NCI-H128 (cell line): ENCODE measurements around the gene SFTA2.
"Not testable (repeated sequence)": the region's sequence is repeated elsewhere in the genome, so short reads cannot be mapped to it uniquely, and the experiment has no call there.

ENCODE experiments used
- DNase-seq: peaks from one replicate; lab custom pipeline; 2025; ENCODE audit not compliant: unreplicated experiment; lab: John Stamatoyannopoulos, UW

SFTA2 gene

DNA sequence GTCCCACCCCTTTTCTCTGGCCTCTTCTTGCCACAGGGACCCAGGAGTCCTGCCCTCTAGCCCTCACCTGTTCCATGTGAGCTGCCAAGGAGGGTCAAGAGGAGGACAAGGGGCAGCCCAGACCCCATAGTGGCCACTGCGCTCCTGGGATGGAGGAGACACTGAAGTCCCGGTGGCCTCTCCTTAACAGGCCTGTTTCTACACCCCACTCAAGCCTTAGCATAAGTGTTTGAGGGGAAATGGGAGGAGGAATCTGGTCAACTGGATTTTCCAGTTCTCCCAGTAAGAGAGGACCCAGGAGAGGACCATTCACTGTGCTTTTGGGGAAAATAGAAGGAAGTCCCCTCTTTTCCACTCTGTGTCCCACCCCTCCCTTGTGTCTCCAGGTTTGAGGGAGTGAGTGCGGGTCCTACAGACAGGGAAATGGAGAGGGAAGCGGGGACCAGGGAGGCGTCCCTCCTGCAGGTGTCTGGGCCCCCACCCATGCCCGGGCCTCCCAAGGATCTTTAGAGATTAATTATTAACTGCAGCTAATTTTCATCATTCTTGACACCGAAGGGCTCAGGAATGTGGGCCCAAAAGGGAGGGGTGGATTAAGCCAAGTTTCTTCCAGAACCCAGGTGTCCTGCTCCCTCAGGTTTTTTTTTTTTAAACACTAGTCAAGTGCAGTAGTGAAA, at the start of gene SFTA2:
Gene SFTA2, minus strand, starts transcription at position 202 of the 677 bp plus-strand sequence. Its CDS starts 74 bp downstream, at position 128.
- no peak for DNase-seq

DNA sequence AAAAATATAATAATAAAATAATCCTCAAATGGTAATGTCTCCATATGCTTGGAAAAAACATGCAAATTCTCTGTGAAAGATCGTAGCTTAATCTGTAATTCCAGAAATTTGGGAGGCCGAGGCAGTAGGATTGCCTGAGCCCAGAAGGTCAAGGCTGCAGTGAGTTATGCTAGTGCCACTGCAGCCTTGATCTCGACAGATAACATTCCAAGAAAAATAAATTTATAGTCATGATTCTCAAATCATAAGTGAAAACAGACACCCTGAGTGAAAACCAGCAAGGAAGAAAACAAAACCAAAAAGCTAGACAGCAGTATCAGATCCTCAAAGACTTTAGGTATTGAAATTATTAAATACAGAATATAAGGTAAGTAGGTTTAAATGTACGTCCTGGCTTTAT, 47.7 kb upstream of the SFTA2 start:
- DNase-seq = no peak

DNA sequence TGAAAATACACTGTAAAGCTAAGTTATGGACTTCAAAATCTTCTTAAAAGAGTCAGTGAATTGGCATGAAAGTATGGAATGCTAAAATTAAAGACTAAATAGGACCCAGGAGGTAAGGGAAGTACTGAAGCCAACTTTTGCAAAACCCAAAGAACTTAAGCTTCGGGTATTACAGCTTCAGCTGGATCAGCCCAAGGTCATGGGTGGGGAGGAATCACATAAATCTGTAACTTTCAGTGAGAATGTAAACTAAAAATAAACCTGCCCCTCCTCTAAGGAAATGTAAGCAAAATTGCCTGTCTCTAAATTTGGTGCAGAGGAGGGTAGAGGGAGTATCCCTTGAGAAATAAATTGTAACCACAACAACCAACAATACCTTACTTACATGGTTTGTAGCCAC, 47.2 kb upstream of the SFTA2 start:
- no peak for DNase-seq

DNA sequence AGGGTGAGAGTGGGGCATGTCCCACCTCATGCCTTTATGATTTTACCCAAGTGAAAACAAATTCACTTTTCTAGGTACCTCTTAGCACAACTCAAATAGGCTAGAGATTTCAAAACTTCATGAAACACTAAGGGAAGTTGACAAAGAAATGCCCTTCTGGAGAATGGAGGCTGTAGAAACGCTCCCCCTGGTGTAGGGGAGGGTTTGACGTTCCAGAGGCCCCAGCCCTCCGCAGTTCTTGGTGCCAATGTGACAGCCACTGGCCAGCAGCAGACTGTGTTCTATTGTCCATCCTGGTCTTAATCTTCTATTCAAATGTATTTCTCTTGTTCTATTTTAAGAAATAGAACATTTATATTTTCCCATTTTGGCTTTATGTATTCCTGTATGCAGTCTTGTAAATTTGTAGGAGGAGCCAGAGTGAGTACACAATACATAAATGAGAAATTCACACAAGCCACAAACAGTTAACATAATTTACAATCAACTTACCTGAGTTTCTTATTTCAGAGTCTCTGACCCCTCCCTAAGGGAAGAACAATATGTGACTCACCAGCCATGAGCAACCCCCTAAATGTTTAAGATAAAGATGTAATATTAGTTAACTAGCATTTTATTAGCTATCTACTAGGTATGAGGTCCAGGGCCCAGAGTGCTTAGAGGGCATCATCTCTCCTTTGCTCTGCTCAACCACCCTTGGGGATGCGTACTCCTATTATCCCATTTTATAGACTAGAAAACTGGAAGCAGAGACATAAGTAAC, 42.7 kb upstream of the SFTA2 start:
- no peak for DNase-seq

DNA sequence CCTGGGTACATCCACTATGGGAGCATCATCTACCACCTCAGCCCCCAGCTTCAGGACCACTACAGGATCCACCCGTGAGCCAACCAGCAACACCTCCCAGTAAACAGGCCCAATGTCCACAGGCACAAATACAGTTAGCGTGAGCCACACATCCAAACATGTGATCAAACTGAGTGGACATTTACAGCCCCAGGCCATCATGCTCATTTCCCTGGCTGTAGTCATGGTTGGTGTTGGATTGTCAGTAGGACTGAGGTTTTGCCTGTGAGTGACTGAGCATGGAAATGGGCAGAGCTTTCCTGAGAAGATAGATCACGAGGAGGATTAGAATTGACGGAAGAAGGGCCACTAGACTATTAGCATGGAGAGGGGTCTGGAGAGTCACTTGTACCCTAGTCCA, 40.8 kb upstream of the SFTA2 start:
- DNase-seq = no peak

DNA sequence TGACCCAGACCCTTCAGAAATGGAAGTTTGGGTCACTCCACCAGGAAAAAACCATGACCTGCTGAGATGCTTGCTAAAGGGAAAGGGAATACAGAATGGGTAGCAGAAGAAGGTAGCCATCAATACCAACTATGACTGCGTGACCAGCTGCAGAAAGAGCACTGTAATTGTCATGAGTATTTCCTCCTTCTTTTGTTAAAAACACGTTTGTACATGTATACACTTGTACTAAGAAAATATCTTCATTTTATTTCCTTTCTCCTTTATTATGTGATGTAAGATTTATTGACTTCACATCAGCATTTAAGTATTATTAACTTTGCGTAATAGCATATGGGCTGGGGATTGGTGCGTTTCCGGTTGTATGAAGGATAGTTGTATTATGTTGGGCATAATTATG, 39.0 kb upstream of the SFTA2 start:
- DNase-seq = no peak

DNA sequence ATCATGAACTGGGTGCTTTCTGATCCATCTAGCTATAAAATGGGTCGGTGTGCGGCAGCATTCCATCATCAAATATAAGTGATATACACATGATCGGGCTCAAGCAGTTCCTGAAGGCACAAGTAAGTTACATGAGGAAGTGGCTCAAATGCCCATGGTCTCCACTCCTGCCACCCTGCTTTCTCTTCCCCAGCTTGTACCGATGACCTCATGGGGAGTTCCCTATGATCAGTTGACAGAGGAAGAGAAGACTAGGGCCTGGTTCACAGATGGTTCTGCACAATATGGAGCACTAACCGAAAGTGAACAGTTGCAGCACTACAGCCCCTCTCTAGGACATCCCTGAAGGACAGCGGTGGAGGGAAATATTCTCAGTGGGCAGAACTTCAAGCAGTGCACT, 37.2 kb upstream of the SFTA2 start:
- not testable (repeated sequence) for DNase-seq

DNA sequence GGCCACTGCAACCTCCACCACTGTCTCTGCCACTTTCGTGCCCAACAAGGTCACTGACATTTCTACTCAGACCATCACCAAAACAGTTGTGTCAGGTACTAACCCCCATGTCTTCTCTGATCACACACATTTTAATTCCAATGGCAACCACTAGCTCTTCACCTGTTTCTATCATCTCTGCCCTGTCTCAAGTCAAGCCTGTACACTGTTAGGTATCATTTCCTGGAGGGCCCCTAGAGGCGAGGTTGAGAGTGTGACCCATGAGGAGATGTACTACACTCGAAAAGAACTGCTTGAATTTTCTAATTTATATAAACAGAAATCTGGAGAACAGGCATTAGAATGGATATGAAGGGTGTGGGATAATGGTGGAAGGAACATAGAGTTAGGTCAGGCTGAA, 34.2 kb upstream of the SFTA2 start:
- DNase-seq = no peak

DNA sequence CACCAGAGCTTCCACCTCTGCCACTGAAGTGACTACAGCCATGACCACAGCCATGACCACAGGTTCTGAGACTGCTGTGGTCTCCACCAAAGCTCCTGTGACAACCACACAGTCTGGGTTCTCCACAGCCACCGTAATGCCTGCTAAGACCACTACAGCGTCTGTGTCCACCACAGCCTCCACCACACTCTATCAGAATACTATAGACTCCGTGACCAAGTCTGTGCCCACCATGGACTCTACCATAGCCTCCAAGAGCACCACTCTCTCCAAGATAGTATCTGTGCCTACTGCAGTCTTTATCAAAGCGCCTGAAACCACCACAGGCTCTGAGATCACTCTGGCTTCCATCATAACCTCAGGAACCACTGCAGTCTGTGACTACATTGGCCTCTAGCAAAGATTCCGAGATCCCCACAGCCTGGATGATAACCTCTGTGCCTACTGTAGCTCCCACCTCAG, 33.2 kb upstream of the SFTA2 start:
- no peak for DNase-seq

DNA sequence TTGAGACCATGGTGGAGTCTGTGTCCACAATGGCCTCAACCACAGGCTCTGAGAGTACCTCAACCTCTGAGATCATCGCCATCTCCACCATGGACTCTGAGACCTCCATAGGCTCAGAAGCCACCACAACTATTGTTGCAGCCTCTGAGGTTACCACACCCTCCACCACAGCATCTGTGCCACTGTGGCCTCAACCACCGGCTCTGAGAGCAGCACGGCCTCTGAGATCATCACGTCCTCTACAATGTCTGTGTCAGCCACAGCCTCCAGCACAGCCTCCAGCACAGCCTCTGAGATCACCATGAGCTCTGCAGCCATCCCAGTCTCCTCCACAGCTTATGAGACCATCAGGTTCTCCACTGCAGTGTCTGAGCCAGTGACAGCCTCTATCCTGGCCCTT, 32.1 kb upstream of the SFTA2 start:
- no peak for DNase-seq

DNA sequence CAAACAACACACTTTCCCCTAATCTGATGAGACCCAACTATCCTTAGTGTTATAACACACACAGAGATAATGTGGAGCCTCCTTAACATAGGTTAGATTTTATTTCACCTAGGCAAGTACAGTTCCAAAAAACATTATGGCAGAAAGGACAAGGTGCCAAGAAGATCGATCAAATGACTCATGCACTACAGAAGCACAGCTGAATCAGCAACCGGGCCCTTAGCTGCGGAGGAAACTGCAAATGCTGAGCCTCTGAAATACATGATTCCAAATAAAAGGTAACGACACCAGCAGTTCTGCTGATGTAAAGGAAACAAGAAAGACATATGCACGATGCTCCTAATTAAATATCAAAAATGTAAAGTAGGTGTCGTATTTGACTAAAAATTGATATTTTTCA, 31.7 kb upstream of the SFTA2 start:
- DNase-seq = no peak

DNA sequence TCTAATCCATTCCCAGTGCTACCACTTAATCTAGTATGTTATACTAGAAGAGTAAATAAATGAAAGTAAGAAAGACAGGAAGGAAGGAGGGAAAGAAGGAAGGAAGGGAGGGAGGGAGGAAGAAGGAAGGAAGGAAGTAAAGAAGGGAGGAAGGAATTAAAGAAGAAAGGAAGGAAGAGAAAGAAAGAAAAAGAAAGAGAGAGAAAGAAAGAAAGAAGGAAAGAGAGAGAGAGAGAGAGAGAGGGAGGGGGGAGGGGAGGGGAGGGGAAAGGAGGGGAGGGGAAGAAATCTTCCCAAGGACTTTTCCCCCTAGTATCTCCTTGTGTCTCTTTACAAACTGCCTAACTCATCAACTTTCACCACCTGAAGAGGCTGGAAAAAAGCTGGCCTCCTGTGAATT, 30.7 kb upstream of the SFTA2 start:
- DNase-seq = no peak

DNA sequence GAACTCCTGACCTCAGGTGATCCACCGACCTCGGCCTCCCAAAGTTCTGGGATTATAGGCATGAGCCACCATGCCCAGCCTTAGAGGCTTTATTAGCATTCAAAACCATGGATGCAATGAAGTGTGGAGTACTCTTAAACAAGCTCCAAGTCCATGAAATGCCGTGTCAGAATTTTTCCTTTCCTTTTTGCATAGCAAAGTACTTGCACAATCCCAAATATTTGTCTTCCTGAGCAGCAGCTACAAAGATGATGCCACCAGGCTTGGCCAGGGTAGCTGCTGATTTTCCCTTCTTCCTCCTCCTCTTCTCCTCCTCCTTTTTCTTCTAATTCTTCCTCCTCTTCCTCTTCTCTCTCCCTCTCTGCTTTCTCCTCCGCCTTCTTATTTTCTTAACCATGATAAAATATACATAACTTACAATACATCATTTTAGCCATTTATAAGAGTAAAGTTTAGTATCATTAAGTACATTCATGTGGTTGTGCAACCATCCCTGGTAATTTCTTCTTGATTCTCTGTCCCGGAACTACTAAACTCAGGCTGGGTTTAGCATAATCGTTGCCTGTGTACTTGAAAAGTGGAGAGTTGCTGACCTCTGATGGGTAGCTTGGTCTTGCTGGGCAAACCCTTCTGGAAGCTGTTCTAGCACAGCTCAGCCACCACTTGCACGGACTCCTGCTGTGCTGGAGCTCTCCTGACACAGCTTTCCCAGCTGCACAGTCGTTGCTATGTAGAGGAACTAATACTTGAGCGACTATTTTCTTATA, 29.1 kb upstream of the SFTA2 start:
- DNase-seq = no peak

DNA sequence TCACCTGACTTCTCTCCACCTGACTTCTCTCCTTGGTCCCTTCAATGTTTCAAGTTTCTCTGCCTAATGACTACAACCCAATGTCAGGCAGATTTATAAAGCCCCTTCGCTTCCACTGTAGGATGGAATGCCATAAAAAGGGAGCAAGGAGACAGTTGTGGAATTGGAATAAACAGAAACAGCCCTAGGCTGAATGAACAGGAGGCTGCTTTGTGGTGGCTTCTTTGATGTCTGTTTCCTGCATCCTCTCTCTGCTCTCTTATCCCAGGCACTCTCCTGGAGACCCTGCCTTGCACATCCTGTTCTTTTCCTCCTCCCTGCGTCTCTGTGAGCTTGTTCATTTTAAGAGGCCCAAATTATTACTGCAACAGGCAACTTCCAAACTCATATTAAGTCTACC, 25.7 kb upstream of the SFTA2 start:
- DNase-seq = no peak

DNA sequence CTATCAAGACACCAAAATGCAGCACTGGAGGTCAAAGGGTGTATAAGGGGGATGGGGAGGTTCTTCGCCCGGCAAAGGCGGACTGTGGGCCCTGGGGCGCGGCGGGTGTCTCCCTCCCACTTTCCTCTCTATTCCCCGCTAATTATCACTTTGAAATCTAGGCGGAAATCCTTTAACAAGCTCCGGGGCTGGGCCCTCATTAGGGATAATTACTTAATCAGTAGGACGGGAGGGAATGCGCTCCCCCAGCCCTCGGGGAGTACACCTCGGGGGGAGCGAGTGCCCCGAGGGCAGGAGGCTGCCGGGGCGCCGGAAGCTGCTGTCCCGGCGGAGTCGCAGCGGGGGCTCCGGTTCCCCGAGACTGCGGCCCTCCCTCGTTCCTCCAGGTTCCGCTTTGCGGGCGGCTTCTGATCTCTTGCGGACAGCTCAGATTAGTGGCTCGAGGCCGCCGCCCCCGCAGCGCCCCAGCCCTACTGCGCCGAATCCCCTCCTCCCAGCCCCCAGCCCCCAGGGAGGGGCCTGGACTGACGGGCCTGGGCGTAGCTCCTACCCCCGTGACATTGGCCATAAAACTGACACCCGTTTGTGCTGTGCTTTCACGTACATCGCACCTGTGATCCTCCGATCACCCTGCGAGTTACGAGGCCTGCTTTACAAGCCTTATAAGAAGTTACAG, 23.5 kb upstream of the SFTA2 start:
- DNase-seq = no peak

DNA sequence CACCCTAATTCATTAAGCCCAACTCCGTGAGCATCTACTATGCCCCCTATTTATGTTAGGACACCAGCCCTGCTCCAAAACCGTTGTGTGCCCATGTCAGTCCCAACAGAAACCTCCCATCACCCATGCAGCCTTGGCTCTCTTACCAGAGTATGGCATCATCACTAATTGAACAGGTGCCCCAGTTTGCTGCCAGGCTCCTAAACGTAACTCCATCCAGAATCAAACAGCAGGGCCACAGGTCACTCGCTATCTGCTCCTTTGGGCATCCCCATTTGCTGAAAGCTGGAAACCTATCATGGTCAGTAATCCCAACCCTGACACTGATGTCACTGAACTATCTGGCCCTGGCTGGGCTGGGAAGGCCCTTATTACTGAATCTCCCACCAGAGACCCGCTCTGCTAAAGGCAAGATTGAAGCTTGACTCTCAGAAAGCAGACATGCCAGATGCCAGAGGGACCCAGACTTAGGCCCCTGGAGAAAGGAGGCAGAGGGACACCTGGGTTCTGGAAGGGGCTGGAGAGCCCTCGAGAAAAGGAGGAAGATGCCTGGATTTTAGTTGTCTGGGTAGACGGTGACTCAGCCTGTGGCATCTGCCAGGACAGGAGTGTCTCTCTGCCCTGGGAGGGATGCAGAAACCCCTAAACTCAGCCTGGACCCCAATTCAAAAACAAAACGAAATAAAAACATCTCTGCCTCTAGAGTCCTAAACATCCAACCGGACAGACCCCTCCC, 22.8 kb upstream of the SFTA2 start:
- DNase-seq = no peak

DNA sequence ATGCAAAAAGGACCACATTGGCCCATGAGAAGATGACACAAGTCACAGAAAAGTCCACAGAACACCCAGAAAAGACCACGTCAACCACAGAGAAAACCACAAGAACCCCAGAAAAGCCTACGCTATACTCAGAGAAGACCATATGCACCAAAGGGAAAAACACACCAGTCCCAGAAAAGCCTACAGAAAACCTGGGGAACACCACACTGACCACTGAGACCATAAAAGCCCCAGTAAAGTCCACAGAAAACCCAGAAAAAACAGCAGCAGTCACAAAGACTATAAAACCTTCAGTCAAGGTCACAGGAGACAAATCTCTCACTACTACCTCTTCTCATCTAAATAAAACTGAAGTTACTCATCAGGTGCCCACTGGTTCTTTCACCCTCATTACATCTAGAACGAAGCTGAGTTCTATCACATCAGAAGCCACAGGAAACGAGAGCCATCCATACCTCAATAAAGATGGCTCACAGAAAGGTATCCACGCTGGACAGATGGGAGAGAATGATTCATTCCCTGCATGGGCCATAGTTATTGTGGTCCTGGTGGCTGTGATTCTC, 20.0 kb upstream of the SFTA2 start:
- no peak for DNase-seq

DNA sequence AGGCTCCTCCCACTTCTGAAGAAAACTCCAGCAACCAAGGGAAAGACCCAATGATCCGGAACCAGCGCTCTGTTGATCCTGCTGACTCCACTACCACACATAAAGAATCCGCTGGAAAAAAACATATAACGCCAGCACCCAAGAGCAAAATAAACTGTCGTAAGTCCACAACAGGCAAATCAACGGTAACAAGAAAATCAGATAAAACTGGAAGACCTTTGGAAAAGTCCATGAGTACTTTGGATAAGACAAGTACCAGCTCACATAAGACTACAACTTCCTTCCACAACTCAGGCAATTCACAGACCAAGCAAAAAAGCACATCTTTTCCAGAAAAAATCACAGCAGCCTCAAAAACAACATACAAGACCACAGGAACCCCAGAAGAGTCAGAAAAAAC, 16.8 kb upstream of the SFTA2 start:
- DNase-seq = no peak

DNA sequence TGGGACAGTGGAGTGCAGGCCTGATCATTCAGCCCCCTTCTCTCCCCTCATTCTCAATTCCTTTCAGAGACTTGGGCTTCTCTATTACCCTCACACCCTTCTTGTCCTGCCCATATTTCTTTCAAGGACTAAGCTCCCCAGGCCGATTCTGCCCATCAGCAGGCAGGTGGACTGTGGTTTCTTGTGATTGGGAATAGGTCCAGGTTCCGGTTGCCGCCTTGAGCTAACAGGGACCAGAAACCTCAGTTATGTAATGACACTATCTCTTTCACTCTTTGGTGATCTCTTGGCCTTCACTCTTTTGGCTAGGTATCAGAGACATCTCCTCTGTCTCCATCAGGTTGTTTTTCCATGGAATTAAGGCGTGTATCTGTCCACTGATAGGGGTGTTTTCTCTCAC, 15.3 kb upstream of the SFTA2 start:
- no peak for DNase-seq

DNA sequence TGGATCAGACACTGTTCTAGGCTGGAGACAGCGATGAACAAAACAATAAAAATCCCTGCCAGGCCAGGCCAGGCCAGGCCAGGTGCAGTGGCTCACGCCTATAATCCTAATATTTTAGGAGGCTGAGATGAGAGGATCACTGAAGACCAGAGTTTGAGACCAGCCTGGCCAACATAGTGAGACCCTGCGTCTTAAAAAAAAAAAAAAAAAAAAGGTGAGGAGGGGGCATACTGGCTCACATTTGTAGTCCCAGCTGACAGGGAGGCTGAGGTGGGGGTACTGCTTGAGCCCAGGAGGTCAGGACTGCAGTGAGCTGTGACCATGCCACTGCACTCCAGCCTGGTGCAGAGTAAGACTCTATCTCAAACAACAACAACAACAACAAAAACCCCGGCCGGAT, 13.3 kb upstream of the SFTA2 start:
- DNase-seq = no peak
